ENCODE results near the gene DIPK1B. TPM values are rescaled to one million over a fixed set of nuclear protein-coding genes. Genes with fewer than 3 reads are reported as not detected.
A peak's percentile ranks its signal among the peaks of the same experiment; 100 is the strongest.

DIPK1B gene
- total RNA-seq, 4 donors from 2014 or later, result 7.8 to 24.4 (median 11.2) TPM

DNA sequence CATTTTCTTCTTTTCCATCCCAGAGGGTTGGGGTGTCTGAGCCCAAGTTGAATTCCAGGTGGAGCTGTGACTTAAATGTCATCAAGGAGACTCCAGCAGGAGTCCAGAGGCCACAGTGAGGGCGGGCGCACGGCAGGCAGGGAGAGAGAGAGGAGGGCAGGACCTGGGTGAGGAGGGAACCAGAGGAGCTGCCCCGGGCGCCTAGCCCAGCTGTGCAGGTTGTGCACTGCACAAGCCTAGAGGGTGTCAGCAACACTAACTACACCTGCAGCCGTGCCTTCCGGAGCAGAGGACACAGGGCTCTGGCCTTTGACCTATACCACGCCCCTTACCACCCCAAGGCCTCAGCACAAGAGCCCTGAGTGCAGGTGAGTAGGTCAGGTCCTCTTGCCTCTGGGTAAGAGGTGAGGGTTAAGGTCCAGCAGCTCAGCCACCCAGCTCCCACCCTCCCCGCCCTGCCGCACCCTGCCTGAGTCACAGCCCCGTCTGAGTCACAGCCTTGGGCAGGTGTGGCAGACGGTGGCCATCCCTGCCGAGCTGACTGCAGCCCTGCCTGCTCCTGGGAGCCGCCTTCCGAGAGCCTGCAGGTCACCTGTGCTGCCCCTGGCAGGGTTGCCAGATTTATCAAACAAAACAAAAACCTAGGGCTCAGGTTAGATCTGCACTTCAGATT, 18.7 kb upstream of the DIPK1B start:
- no peak overlapping the region for H3K27ac ChIP-seq
- ATAC-seq, result no peak
- WGBS, 2 donors (ENCODE audit: low coverage in 1 of 2), result no CpG with 5 or more reads among the region's 15 CpGs

GRCh38 chr9:136694163-136694871, 18.1 kb upstream of the DIPK1B start:
- no peak for TF ChIP-seq POLR2AphosphoS5 (IDR thresholded peaks at IDR 0.05)
- TF ChIP-seq, protein P1, sequence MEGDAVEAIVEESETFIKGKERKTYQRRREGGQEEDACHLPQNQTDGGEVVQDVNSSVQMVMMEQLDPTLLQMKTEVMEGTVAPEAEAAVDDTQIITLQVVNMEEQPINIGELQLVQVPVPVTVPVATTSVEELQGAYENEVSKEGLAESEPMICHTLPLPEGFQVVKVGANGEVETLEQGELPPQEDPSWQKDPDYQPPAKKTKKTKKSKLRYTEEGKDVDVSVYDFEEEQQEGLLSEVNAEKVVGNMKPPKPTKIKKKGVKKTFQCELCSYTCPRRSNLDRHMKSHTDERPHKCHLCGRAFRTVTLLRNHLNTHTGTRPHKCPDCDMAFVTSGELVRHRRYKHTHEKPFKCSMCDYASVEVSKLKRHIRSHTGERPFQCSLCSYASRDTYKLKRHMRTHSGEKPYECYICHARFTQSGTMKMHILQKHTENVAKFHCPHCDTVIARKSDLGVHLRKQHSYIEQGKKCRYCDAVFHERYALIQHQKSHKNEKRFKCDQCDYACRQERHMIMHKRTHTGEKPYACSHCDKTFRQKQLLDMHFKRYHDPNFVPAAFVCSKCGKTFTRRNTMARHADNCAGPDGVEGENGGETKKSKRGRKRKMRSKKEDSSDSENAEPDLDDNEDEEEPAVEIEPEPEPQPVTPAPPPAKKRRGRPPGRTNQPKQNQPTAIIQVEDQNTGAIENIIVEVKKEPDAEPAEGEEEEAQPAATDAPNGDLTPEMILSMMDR (IDR thresholded peaks at IDR 0.05), result peak in 3 of 4 experiments; percentile 56 to 79 (median 59)
- Histone ChIP-seq H3K27me3 (peaks cover 9% of the 10 kb centered on the region), H3K27ac (no peak overlapping the region), H3K4me3 (no peak overlapping the region), H3K36me3 (no peaks in the 10 kb centered on the region), H3K4me1 (peaks cover 0 to 43% (median 9%) of the 10 kb centered on the region in 3 donors), H3K9me3 (no peaks in the 10 kb centered on the region)
- WGBS, 2 donors (ENCODE audit: low coverage in 1 of 2), result 14 to 60% methylated on average over 1 to 2 of the region's 32 CpGs
- ATAC-seq, result peak; percentile 65

More for the DNA sequence above, 18.7 kb upstream of the DIPK1B start:
- no peaks in the 10 kb centered on the region for H3K9me3 ChIP-seq
- H3K4me3 ChIP-seq, result no peak overlapping the region
- H3K4me1 ChIP-seq, result peaks cover 0 to 50% (median 9%) of the 10 kb centered on the region in 3 donors
- peaks cover 6% of the 10 kb centered on the region for H3K27me3 ChIP-seq
- TF ChIP-seq, protein P1 (IDR thresholded peaks at IDR 0.05), result no peak
- no peak for TF ChIP-seq POLR2A (IDR thresholded peaks at IDR 0.05)
- no peak for TF ChIP-seq EP300 (IDR thresholded peaks at IDR 0.05)
- no peak for TF ChIP-seq POLR2AphosphoS5 (IDR thresholded peaks at IDR 0.05)
- H3K36me3 ChIP-seq, result no peaks in the 10 kb centered on the region

GRCh38 chr9:136694872-136695247, 17.5 kb upstream of the DIPK1B start:
- no peak for ATAC-seq
- WGBS, 2 donors (ENCODE audit: low coverage in 1 of 2), result 94% methylated on average over 10 of the region's 11 CpGs; no CpG with 5 or more reads in 1 of the 2 donors
- H3K4me3 ChIP-seq, result no peak overlapping the region
- H3K4me1 ChIP-seq, result peaks cover 0 to 38% (median 9%) of the 10 kb centered on the region in 3 donors
- H3K9me3 ChIP-seq, result no peaks in the 10 kb centered on the region
- no peaks in the 10 kb centered on the region for H3K36me3 ChIP-seq
- H3K27me3 ChIP-seq, result peaks cover 14% of the 10 kb centered on the region
- no peak overlapping the region for H3K27ac ChIP-seq
- TF ChIP-seq POLR2AphosphoS5 (IDR thresholded peaks at IDR 0.05) (no peak), POLR2A (IDR thresholded peaks at IDR 0.05) (no peak), EP300 (IDR thresholded peaks at IDR 0.05) (no peak)
- TF ChIP-seq, protein P1 (IDR thresholded peaks at IDR 0.05), result no peak

- no peak overlapping the region for H3K4me3 ChIP-seq
- no peak for TF ChIP-seq POLR2A (IDR thresholded peaks at IDR 0.05)
- no peak for TF ChIP-seq POLR2AphosphoS5 (IDR thresholded peaks at IDR 0.05)
- no peak for TF ChIP-seq EP300 (IDR thresholded peaks at IDR 0.05)
- TF ChIP-seq, protein P1 (IDR thresholded peaks at IDR 0.05), result no peak
- no peaks in the 10 kb centered on the region for H3K9me3 ChIP-seq
- WGBS, 2 donors (ENCODE audit: low coverage in 1 of 2), result 50 to 53% methylated on average over 1 to 3 of the region's 10 CpGs
- H3K27me3 ChIP-seq, result peaks cover 20% of the 10 kb centered on the region
- peaks cover 0 to 32% (median 5%) of the 10 kb centered on the region in 3 donors for H3K4me1 ChIP-seq
- no peak overlapping the region for H3K27ac ChIP-seq
- no peaks in the 10 kb centered on the region for H3K36me3 ChIP-seq
- no peak for ATAC-seq
Observed at GRCh38 chr9:136695435-136695895, 16.9 kb upstream of the DIPK1B start.
